ENCODE results near the gene TBC1D22A. TPM values are rescaled to one million over a fixed set of nuclear protein-coding genes. Genes with fewer than 3 reads are reported as not detected.

TBC1D22A gene
- total RNA-seq, 4 donors from 2014 or later: 9.2 to 45.3 (median 22.8) TPM

DNA sequence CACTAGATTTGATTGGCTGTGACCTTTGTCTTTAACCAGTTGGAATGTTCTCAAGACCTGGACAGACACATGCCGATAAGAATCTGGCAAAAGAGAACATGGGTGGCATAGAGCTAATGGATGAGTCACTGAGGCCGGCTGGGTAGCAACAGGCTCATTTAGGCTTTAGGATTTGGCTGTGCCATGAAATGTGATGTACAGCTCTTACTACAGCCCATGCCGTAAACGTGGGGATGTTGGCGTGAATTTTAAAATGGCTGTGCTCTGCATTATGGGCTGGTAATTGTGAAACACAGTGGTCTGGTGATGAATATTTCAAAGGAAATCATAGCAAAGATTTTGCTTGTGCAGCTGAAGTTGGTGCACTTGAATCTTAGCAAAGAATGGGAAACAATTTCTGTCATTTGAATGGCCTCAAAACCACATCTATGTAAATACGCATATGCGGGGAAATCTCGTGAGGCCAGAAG, 332.4 kb downstream of the TBC1D22A start:
- no peak for TF ChIP-seq POLR2A (IDR thresholded peaks at IDR 0.05)
- TF ChIP-seq, protein P1, sequence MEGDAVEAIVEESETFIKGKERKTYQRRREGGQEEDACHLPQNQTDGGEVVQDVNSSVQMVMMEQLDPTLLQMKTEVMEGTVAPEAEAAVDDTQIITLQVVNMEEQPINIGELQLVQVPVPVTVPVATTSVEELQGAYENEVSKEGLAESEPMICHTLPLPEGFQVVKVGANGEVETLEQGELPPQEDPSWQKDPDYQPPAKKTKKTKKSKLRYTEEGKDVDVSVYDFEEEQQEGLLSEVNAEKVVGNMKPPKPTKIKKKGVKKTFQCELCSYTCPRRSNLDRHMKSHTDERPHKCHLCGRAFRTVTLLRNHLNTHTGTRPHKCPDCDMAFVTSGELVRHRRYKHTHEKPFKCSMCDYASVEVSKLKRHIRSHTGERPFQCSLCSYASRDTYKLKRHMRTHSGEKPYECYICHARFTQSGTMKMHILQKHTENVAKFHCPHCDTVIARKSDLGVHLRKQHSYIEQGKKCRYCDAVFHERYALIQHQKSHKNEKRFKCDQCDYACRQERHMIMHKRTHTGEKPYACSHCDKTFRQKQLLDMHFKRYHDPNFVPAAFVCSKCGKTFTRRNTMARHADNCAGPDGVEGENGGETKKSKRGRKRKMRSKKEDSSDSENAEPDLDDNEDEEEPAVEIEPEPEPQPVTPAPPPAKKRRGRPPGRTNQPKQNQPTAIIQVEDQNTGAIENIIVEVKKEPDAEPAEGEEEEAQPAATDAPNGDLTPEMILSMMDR (IDR thresholded peaks at IDR 0.05): no peak
- Histone ChIP-seq H3K9me3 (no peaks in the 10 kb centered on the region), H3K4me1 (no peaks in the 10 kb centered on the region), H3K36me3 (no peaks in the 10 kb centered on the region), H3K27me3 (no peaks in the 10 kb centered on the region), H3K27ac (no peak overlapping the region), H3K4me3 (no peak overlapping the region)
- intact Hi-C loops (cut with DNase I; ENCODE audit: low total_unique reads): no loop called here
- no peak for DNase-seq

DNA sequence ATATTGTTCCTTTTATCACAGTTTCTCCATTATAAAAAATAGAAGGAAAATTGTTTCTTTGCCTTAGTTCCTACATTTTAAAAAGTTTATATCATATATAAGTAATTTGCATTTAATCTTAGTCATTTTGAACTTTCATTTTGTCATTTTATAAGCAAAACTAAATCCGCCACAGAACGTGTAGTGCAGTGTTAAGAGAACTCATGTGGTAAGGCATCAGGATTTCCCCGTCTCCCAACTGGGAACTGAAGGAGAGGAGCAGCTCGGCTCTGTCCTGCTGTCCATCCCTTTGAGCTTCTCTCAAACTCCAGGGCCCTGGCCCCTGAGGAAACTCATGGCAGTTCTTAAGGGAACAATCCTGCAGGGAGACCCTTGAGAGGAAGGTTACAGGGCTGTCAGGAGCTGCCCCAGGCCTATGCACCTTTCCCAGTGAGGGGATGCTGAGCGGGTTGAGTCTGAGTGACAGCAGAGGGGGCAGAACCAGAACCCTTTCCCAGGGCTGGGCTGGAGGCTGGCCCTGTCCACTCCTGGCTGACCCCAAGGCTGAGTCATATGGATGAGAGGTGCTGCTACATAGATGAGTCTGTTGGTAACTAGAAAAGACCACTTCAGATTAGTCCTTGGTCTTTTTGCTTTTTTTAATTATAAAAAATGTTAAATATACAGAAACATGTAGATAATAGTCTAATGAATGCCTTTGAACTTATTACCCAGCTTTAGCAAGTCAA, 333.1 kb downstream of the TBC1D22A start:
- no peak overlapping the region for H3K4me3 ChIP-seq
- no peaks in the 10 kb centered on the region for H3K27me3 ChIP-seq
- no peaks in the 10 kb centered on the region for H3K36me3 ChIP-seq
- no peaks in the 10 kb centered on the region for H3K9me3 ChIP-seq
- TF ChIP-seq POLR2A (IDR thresholded peaks at IDR 0.05): no peak
- TF ChIP-seq, protein P1 (IDR thresholded peaks at IDR 0.05): no peak
- no peaks in the 10 kb centered on the region for H3K4me1 ChIP-seq
- intact Hi-C loops (cut with DNase I; ENCODE audit: low total_unique reads): no loop called here
- no peak for DNase-seq
- no peak overlapping the region for H3K27ac ChIP-seq

DNA sequence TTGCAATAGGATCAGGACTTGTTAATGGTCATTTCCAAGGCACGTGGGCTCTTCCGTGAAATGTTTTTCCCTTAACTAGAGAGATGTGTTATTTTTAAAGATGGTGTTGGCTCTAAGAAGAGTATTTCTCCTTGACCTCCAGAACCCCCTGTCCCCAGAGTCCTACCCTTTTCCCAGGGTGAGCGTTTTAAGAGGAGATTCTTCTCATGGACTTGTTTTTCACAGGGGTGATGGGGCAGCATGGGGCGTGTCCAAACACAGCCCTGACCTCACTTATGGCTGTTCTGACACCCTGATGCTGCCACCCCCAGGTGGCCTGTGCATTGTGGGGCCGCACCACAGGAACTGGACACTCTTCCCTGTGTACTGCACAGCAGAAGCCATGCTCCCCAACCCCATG, 335.7 kb downstream of the TBC1D22A start:
- H3K4me1 ChIP-seq: no peaks in the 10 kb centered on the region
- no peaks in the 10 kb centered on the region for H3K36me3 ChIP-seq
- DNase-seq: no peak
- intact Hi-C loops (cut with DNase I; ENCODE audit: low total_unique reads): no loop called here
- no peaks in the 10 kb centered on the region for H3K9me3 ChIP-seq
- H3K27ac ChIP-seq: no peak overlapping the region
- H3K4me3 ChIP-seq: no peak overlapping the region
- no peak for TF ChIP-seq POLR2A (IDR thresholded peaks at IDR 0.05)
- TF ChIP-seq, protein P1 (IDR thresholded peaks at IDR 0.05): no peak
- H3K27me3 ChIP-seq: no peaks in the 10 kb centered on the region

DNA sequence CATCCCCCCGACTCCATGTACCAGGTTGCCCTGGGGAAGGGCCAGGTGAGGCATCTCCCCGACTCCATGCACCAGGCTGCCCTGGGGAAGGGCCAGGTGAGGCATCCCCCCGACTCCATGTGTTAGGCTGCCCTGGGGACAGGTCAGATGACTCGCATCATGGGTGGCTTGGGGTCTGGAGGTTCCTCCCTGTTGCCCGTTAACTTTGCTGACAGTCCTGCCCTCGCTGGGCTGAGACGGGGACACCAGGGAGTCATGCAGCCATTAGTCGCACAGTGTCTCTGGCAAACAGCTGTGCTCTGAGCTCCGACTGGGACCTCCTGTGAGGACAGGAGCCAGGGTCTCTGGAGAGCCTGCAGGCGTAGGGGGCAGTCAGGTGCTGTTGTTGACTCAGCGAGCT, 336.1 kb downstream of the TBC1D22A start:
- no peaks in the 10 kb centered on the region for H3K36me3 ChIP-seq
- no peaks in the 10 kb centered on the region for H3K9me3 ChIP-seq
- no peaks in the 10 kb centered on the region for H3K27me3 ChIP-seq
- no peaks in the 10 kb centered on the region for H3K4me1 ChIP-seq
- no peak for DNase-seq
- no peak for TF ChIP-seq POLR2A (IDR thresholded peaks at IDR 0.05)
- TF ChIP-seq, protein P1 (IDR thresholded peaks at IDR 0.05): no peak
- intact Hi-C loops (cut with DNase I; ENCODE audit: low total_unique reads): no loop called here
- H3K27ac ChIP-seq: no peak overlapping the region
- no peak overlapping the region for H3K4me3 ChIP-seq

DNA sequence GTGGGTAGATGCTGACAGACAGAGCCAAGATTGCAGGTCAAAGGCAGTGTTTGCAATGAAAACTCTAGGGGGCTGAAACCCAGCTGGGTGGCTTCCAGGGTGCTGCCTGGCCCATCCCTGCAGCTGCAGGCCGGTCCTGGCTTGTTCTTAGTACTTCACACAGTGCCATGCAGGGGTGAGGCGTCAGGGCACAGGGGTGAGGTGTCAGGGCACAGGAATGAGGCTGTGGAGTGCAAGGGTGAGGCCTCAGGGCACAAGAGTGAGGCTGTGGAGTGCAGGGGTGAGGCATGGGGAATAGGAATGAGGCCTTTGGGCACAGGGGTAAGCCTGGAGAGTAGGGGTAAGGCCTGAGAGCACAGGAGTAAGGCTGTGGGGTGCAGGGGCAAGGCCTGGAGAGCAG, 337.6 kb downstream of the TBC1D22A start:
- no peaks in the 10 kb centered on the region for H3K27me3 ChIP-seq
- H3K4me3 ChIP-seq: no peak overlapping the region
- no peak for DNase-seq
- H3K4me1 ChIP-seq: no peaks in the 10 kb centered on the region
- intact Hi-C loops (cut with DNase I; ENCODE audit: low total_unique reads): no loop called here
- H3K36me3 ChIP-seq: no peaks in the 10 kb centered on the region
- H3K9me3 ChIP-seq: no peaks in the 10 kb centered on the region
- TF ChIP-seq POLR2A (IDR thresholded peaks at IDR 0.05): no peak
- TF ChIP-seq, protein P1 (IDR thresholded peaks at IDR 0.05): no peak
- no peak overlapping the region for H3K27ac ChIP-seq
